Activated CD4-positive, alpha-beta T cell treated with anti-CD3 and anti-CD28 coated beads, Interleukin-10, Interleukin-2, amounts not matched to agents 100 ng/mL and 50 ng/mL, durations not matched to agents 16 hours and 8 hours (primary cell): Measurements from ENCODE around the gene GPC5.
A peak's percentile ranks its signal among the peaks of the same experiment; 100 is the strongest.
"Not testable (repeated sequence)": the region's sequence is repeated elsewhere in the genome, so short reads cannot be mapped to it uniquely, and the experiment has no call there.

Experiments
- DNase-seq: peaks from one replicate; pipeline ENCODE4 v3.0.0-alpha.2; 2020

GPC5 gene

DNA sequence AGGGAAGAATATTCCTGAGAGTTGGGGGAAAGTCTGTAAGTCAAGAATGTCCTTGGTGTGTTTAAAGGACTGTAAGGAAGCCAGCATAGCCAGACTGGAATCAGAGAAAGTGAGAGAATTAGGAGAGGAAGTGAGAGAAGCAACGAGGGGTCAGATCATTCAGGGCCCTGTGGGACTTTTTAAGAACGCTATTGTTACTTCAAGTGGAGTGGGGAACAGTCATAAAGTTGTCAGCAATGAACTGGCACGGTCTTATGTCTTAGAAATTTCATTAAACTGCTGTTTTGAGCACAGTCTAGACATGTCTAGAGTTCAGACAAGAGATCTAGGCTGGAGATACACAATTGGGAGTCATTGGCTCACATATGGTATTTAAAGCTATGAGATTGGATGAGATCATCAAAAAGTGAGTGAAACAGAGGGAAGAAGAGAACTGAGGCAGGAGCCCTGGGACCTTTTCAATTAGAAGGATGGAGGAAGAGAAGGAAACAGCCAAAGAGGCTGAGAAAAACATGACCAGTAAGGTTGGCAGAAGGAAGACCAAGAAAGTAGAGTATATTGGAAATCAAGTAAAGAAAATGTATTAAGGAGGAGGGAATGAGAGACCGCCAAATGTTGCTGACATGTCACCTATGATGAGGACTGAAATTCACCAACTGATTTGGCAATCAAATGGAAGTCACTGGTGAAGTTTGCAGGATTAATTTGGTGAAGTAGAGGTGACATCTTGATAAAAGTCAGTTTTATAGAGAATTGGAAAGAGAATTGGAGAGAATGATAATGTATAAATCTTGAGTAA lies 263.5 kb downstream of the GPC5 start:
- no peak for DNase-seq

GRCh38 chr13:91664039-91664438 lies 265.6 kb downstream of the GPC5 start:
- DNase-seq, result no peak

DNA sequence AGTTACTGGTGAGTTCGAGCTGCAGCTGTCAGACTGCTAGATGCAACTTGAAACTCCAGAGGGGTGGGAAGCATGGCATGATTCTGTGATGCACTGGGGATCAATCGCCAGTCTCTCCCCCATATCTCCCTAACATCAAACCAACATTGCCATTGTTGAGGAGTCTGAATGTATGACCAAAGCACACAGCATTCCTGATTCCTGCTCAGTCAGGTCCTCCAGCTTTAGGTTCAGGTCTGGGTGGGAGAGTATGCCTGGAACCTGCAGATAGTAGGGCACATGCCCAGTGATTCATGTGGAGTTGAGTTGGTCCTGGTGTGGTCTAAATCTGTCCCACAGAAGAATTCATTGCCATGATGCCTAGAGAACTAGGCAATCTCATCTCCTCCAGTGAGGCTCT lies 269.1 kb downstream of the GPC5 start:
- no peak for DNase-seq

GRCh38 chr13:91668866-91669495 lies 270.6 kb downstream of the GPC5 start:
- DNase-seq, result no peak

DNA sequence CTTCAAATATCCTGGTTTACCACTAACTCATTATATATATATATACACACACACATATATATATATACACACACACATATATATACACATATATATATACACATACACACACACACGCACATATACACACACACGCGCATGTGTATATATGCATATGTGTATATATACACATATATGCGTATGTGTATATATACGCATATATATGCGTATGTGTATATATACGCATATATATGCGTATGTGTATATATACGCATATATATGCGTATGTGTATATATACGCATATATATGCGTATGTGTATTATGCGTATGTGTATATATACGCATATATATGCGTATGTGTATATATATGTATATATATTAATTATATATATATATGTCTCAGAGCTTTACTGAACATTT lies 275.9 kb downstream of the GPC5 start:
- not testable (repeated sequence) for DNase-seq

DNA sequence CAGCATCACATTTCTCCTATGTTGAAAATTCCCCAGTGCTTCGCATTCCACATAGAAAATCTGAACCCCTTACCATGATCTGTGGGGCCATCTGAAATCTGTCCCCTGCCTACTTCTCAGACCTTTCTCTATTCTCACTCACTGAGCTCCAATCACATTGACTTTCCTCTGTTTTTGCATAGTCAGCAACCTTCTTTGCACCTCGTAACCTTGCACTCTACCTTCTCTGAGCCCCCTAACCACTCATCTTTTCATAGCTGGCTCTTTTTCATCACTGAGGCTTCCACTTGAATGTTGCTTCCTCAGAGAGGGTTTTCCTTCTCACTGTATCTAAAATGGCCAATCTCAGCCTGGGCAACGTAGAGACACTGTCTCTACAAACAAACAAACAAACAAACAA lies 286.3 kb downstream of the GPC5 start:
- DNase-seq, result no peak

DNA sequence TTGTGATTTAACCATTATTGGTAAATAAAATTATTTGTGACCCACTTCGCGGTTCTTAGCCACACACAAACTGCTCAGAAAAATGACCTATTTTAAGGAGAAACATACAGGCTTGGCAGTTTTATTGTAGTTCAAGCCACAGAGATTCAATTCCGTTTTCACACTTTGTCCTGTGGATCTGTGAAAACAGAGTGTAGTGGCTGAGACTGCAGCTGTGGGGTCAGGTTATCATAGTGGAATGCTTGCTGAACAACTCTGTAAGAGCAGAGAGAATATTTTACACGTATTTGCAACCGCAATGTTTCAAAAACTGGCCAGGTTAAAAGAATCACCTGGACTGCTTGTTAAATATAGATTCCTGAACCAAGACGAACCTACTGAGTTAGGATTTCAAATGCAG lies 292.5 kb downstream of the GPC5 start:
- DNase-seq, result no peak

DNA sequence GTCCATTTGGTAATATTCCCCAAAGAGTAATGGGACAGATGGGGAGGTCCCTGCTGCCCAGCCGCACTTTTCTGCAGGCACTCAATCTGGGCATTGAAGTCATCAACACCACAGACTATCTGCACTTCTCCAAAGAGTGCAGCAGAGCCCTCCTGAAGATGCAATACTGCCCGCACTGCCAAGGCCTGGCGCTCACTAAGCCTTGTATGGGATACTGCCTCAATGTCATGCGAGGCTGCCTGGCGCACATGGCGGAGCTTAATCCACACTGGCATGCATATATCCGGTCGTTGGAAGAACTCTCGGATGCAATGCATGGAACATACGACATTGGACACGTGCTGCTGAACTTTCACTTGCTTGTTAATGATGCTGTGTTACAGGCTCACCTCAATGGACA lies 295.0 kb downstream of the GPC5 start:
- DNase-seq, result no peak

GRCh38 chr13:91698308-91698707 lies 299.9 kb downstream of the GPC5 start:
- no peak for DNase-seq

DNA sequence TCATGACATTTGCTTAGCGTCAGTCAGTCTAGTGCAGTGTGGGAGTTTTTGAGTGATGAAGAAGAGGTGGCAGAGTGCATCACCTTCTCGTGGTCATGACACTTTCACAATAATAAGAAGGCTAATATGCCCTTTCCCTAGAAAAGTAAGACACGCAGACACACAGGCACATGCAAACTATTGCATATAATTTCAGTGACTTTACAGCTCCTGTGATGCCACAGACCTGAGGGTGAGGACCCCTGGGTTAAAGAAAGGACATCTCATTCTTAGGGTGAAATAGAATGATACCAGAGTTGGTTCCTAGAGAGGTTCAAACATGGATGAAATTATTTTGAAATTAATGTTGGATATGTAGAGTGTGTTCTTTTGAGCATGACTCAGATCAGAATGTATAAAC lies 300.3 kb downstream of the GPC5 start:
- no peak for DNase-seq

DNA sequence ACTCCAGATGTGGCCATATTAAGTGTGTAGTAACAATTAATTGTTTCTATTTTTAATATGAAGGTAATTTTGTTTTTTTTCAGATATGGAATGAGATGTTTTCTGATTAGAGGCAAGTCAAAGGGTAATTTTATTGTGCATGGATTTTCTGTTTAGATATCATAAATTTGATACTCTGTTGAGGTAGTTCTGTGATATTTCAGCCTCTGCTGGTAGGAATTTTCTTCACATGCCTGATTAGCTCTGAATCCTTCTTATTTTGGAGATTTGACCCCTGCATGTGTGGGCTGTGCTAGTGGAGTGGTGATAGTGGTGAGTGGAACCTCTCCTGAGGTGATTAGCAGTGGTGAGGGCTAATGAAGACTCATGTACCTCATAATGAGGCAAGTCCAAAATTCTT lies 301.4 kb downstream of the GPC5 start:
- no peak for DNase-seq

DNA sequence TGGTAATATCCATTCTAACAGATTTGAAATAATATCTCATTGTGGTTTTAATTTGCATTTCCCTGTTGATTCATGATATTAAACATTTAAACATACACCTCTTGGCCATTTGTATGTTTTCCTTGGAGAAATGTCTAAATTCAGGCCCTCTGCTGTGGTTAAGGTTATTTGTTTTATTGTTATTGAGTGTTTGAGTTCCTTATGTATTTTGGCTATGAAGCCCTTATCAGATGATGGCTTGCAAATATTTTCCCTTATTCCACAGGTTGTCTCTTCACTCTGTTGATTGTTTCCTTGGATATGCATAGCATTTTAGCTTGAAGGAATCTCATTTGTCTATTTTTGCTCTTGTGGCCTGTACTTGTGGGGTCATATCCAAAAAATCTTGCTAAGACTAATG lies 303.6 kb downstream of the GPC5 start:
- no peak for DNase-seq

GRCh38 chr13:91702411-91702810 lies 304.0 kb downstream of the GPC5 start:
- no peak for DNase-seq

GRCh38 chr13:91704398-91704797 lies 306.0 kb downstream of the GPC5 start:
- DNase-seq, result no peak

GRCh38 chr13:91708558-91708957 lies 310.1 kb downstream of the GPC5 start:
- DNase-seq, result no peak

- no peak for DNase-seq
Observed at GRCh38 chr13:91709180-91709579, 310.8 kb downstream of the GPC5 start.

- no peak for DNase-seq
Observed at GRCh38 chr13:91710733-91711132, 312.3 kb downstream of the GPC5 start.

- DNase-seq, result no peak
Observed at GRCh38 chr13:91714855-91715254, 316.4 kb downstream of the GPC5 start.

GRCh38 chr13:91716436-91717065 lies 318.1 kb downstream of the GPC5 start:
- no peak for DNase-seq

GRCh38 chr13:91719033-91719432 lies 320.6 kb downstream of the GPC5 start:
- DNase-seq, result no peak

- no peak for DNase-seq
Observed at GRCh38 chr13:91721413-91721812, 323.0 kb downstream of the GPC5 start.

DNA sequence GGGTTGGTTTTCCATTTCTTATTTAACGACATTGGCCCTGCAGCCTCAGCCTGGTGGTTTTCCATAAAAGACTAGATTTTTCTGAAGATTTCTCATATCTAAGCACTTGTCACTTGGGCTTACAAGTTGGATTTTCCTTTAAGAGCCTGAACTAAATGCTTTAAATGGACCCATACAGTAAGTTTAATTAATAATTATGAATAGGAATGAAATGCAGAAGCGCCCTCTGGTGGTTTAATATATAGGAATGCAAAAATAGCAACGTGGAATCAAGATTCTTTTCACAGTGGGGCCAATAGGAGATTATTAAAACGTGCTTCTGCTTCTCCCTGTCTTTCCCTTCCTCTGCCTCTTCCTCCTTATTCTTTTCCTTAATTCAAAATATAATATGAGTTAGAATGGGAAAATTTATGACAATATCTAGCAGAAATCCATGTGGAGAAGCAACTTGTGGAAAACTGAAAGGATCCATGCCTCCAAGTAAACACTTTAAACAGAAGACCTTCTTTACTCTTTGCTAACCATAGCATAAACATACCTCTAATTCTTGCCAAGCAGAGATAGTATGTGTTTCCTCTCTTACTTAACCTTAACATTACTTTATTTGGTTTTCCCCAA lies 324.0 kb downstream of the GPC5 start:
- DNase-seq, result peak; percentile 16

GRCh38 chr13:91724591-91724990 lies 326.2 kb downstream of the GPC5 start:
- DNase-seq, result no peak

DNA sequence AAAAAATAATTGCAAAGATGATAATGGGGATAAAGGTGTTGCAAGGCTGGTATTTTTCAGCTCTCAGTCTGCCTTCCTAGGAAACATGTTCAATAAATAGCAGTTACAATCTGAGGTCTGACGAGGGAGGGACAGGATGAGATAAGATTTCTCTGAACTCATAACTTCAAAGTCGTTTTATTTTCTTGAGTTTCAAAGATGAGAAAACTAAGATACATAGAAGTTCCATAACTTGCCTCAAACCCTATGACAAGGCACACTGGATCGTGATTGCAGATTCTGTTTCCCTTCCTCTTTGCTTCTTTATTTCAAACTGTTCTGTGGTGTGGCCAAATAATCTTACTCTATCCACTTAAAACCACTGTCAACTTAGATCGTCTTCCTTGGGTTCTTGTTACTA lies 327.2 kb downstream of the GPC5 start:
- no peak for DNase-seq
